ENCODE data around the gene KRTAP5-2. TPM values are rescaled to one million over a fixed set of nuclear protein-coding genes. Genes with fewer than 3 reads are reported as not detected.

Gene KRTAP5-2
- total and polyA plus RNA-seq, 2 experiments from 2014 or later, result not detected

GRCh38 chr11:1643146-1643690 lies 45.1 kb upstream of the KRTAP5-2 start:
- no peaks in the 10 kb centered on the region for H3K79me2 ChIP-seq (ENCODE audit: insufficient read depth)
- TF ChIP-seq EZH2 (IDR thresholded peaks at IDR 0.05; ENCODE audit: insufficient read depth, poor library complexity, severe bottlenecking) (no peak), EZH2phosphoT487 (IDR thresholded peaks at IDR 0.05; ENCODE audit: insufficient read depth, low read depth) (no peak)
- no peak overlapping the region for H2AFZ ChIP-seq
- H4K20me1 ChIP-seq (ENCODE audit: insufficient read depth), result no peaks in the 10 kb centered on the region
- DNase-seq, result no peak
- no peak overlapping the region for H3K9ac ChIP-seq
- H3K36me3 ChIP-seq (ENCODE audit: low read depth), result no peaks in the 10 kb centered on the region
- no peaks in the 10 kb centered on the region for H3K9me2 ChIP-seq (ENCODE audit: insufficient read depth)
- H3K4me1 ChIP-seq (ENCODE audit: insufficient read depth), result no peaks in the 10 kb centered on the region
- H3K27me3 ChIP-seq (replicated peaks; ENCODE audit: insufficient read depth), result peaks cover 24% of the 10 kb centered on the region
- in situ Hi-C loops (cut with MboI), result no loop called here
- no peak overlapping the region for H3K27ac ChIP-seq
- H3K4me3 ChIP-seq, result no peak overlapping the region
- no peak overlapping the region for H3K4me2 ChIP-seq (ENCODE audit: unreplicated experiment)
- no peaks in the 10 kb centered on the region for H3K9me3 ChIP-seq (ENCODE audit: low read depth)
- WGBS, 2 experiments (ENCODE audit: low coverage in 1 of 2, low lambda C conversion rate in 2 of 2, missing lambda C conversion rate in 2 of 2), result 80 to 85% methylated on average over 11 to 20 of the region's 20 CpGs
- H3F3A ChIP-seq (ENCODE audit: insufficient read depth), result no peaks in the 10 kb centered on the region

GRCh38 chr11:1642288-1643145 lies 44.4 kb upstream of the KRTAP5-2 start:
- Histone ChIP-seq H4K20me1 (ENCODE audit: insufficient read depth) (no peaks in the 10 kb centered on the region), H3K79me2 (ENCODE audit: insufficient read depth) (no peaks in the 10 kb centered on the region), H3K27me3 (replicated peaks; ENCODE audit: insufficient read depth) (peaks cover 26% of the 10 kb centered on the region), H2AFZ (no peak overlapping the region), H3K9me2 (ENCODE audit: insufficient read depth) (no peaks in the 10 kb centered on the region), H3F3A (ENCODE audit: insufficient read depth) (no peaks in the 10 kb centered on the region), H3K4me1 (ENCODE audit: insufficient read depth) (no peaks in the 10 kb centered on the region), H3K27ac (no peak overlapping the region), H3K9me3 (ENCODE audit: low read depth) (no peaks in the 10 kb centered on the region), H3K9ac (no peak overlapping the region), H3K4me3 (no peak overlapping the region), H3K4me2 (ENCODE audit: unreplicated experiment) (no peak overlapping the region), H3K36me3 (ENCODE audit: low read depth) (no peaks in the 10 kb centered on the region)
- in situ Hi-C loops (cut with MboI), result no loop called here
- TF ChIP-seq EZH2 (IDR thresholded peaks at IDR 0.05; ENCODE audit: insufficient read depth, poor library complexity, severe bottlenecking), result no peak
- TF ChIP-seq EZH2phosphoT487 (IDR thresholded peaks at IDR 0.05; ENCODE audit: insufficient read depth, low read depth), result no peak
- 52% methylated on average over 28 of the region's 29 CpGs for WGBS, 2 experiments (ENCODE audit: low coverage in 1 of 2, low lambda C conversion rate in 2 of 2, missing lambda C conversion rate in 2 of 2)
- no peak for DNase-seq

GRCh38 chr11:1641096-1641495 lies 43.0 kb upstream of the KRTAP5-2 start:
- Histone ChIP-seq H4K20me1 (ENCODE audit: insufficient read depth) (no peaks in the 10 kb centered on the region), H3K27me3 (replicated peaks; ENCODE audit: insufficient read depth) (peaks cover 33% of the 10 kb centered on the region), H3K79me2 (ENCODE audit: insufficient read depth) (no peaks in the 10 kb centered on the region), H2AFZ (no peak overlapping the region), H3K9me2 (ENCODE audit: insufficient read depth) (no peaks in the 10 kb centered on the region), H3K4me3 (no peak overlapping the region), H3K36me3 (ENCODE audit: low read depth) (no peaks in the 10 kb centered on the region), H3F3A (ENCODE audit: insufficient read depth) (no peaks in the 10 kb centered on the region), H3K27ac (no peak overlapping the region), H3K9ac (no peak overlapping the region), H3K4me1 (ENCODE audit: insufficient read depth) (no peaks in the 10 kb centered on the region), H3K4me2 (ENCODE audit: unreplicated experiment) (no peak overlapping the region), H3K9me3 (ENCODE audit: low read depth) (no peaks in the 10 kb centered on the region)
- WGBS, 2 experiments (ENCODE audit: low coverage in 1 of 2, low lambda C conversion rate in 2 of 2, missing lambda C conversion rate in 2 of 2), result 56 to 61% methylated on average over 15 of the region's 15 CpGs
- TF ChIP-seq EZH2phosphoT487 (IDR thresholded peaks at IDR 0.05; ENCODE audit: insufficient read depth, low read depth), result no peak
- TF ChIP-seq EZH2 (IDR thresholded peaks at IDR 0.05; ENCODE audit: insufficient read depth, poor library complexity, severe bottlenecking), result no peak
- no peak for DNase-seq
- in situ Hi-C loops (cut with MboI), result no loop called here

GRCh38 chr11:1640076-1640946 lies 42.2 kb upstream of the KRTAP5-2 start:
- Histone ChIP-seq H3K27ac (no peak overlapping the region), H4K20me1 (ENCODE audit: insufficient read depth) (no peaks in the 10 kb centered on the region), H3K4me1 (ENCODE audit: insufficient read depth) (no peaks in the 10 kb centered on the region), H3F3A (ENCODE audit: insufficient read depth) (no peaks in the 10 kb centered on the region), H2AFZ (no peak overlapping the region), H3K79me2 (ENCODE audit: insufficient read depth) (no peaks in the 10 kb centered on the region), H3K9ac (no peak overlapping the region), H3K36me3 (ENCODE audit: low read depth) (no peaks in the 10 kb centered on the region), H3K4me3 (no peak overlapping the region), H3K9me2 (ENCODE audit: insufficient read depth) (no peaks in the 10 kb centered on the region), H3K27me3 (replicated peaks; ENCODE audit: insufficient read depth) (peaks cover 33% of the 10 kb centered on the region), H3K9me3 (ENCODE audit: low read depth) (no peaks in the 10 kb centered on the region), H3K4me2 (ENCODE audit: unreplicated experiment) (no peak overlapping the region)
- 33 to 34% methylated on average over 32 of the region's 32 CpGs for WGBS, 2 experiments (ENCODE audit: low coverage in 1 of 2, low lambda C conversion rate in 2 of 2, missing lambda C conversion rate in 2 of 2)
- DNase-seq, result peak; percentile 60
- in situ Hi-C loops (cut with MboI), result no loop called here
- no peak for TF ChIP-seq EZH2 (IDR thresholded peaks at IDR 0.05; ENCODE audit: insufficient read depth, poor library complexity, severe bottlenecking)
- no peak for TF ChIP-seq EZH2phosphoT487 (IDR thresholded peaks at IDR 0.05; ENCODE audit: insufficient read depth, low read depth)
